ENCODE results near the gene SANBR.
"Not testable (repeated sequence)": the region's sequence is repeated elsewhere in the genome, so short reads cannot be mapped to it uniquely, and the experiment has no call there.

The SANBR gene

GRCh38 chr2:61065714-61066709, at the start of gene SANBR:
SANBR (plus strand) TSS chr2:61065871; CDS start chr2:61070351, 4,480 bp downstream.
- DNase-seq, result peak; percentile 31

DNA sequence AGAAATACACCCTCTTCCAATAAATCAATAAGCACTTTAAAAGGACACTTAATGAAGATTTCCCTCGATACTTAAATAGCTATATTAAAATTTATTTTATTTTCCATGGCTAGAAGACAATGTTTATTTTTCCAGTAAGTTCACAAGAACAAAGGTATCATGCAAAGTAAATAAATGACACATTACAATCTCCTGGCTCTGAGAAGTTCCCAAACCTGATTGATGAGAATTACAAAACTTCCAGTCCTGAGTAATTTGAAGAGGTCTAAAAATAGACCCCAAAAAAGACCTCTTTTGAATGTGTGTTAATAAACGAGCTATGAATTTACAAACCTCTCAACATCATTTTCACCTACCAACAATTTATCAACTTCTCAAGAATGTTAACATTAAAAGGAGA, 49.7 kb upstream of the SANBR start:
- DNase-seq, result no peak

- no peak for DNase-seq
Observed at GRCh38 chr2:61016392-61017002, 49.2 kb upstream of the SANBR start.

DNA sequence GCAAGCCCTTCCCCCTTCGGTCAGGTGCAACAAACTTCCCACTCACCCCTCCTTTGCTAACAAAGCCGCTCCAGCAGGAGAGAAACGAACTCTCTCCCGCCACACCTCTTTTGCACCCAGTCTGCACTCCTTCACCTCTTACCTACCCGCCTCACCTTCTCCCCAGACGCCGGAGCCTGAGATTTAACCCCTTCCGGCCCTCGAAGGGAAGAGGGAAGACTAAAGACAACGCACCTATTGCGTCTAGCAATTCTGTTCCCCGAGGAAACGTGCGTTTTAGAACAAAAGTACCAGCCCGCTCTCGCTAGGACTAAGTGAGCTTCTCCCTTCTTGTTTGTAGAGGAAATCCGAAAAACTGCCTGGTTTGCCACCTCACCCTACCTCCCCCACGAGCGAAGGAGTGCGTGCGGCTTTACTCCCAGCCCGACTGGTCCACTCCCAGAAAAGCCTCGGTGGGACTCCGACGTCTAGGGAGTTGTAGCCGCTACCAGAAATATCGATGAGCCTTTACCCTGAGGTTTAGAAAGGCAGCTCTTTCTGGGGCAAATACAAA, 48.6 kb upstream of the SANBR start:
- no peak for DNase-seq

DNA sequence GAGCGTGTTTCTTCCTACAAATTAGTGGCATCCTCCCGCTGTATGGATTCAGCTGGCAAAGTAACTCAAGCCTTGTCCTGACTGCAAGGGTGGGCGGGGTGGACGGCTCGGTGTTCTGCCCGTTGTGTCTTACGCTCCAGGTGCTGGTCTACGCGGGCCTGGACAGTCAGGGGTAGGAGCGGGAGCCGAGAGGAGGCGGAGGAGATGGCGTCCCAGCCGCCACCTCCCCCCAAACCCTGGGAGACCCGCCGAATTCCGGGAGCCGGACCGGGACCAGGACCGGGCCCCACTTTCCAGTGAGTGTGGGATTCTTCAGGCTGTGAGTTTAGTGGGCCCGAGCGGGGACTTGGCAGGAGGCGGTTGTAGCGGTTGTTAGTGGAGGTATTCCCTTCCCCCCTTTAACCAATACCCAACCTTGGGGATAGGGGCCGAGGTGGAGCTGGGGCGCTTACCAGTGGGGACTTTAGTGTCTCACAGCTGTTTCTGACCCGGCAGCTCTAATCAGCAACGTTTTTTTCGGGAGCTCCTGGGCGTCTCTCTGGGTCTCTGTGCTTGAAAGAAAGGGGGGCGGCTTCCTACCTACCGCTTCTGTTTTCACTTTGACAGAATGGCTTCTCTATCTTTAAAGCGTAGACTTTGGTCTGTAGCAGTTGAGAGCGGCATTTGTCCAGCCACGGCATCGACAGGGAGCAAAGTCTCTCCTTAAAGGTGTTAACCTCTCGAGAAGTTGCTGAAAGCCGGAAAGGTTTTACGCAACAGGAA, 47.9 kb upstream of the SANBR start, which contains the start of the genes PEX13 and PUS10:
Gene PEX13, plus strand, starts transcription at position 165 of the 762 bp plus-strand sequence. Its CDS starts 40 bp downstream, at position 205.
Gene PUS10, minus strand, starts transcription at position 700 of the 762 bp plus-strand sequence. CDS start 6,365 bp downstream, outside the sequence.
- DNase-seq, result no peak

- no peak for DNase-seq
Observed at GRCh38 chr2:61018318-61018755, 47.3 kb upstream of the SANBR start.

DNA sequence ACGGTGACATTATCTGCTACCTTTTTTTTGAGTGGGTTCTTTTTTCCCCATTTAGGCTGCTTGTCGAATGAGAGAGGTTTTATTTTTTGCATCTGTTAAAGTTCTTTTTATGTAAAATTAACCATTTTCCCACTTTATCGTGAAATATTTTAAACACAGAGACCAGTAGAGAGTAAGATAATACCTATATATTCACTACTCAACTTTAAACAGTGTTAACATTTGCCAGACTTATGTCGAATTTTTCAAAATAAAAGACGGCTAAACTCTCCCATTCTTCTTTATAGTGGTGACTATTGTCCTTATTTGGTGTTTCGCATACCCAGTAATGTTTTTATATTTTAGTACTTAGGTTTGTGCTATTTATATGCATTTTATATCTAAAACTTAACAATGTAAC, 46.9 kb upstream of the SANBR start:
- DNase-seq, result no peak

DNA sequence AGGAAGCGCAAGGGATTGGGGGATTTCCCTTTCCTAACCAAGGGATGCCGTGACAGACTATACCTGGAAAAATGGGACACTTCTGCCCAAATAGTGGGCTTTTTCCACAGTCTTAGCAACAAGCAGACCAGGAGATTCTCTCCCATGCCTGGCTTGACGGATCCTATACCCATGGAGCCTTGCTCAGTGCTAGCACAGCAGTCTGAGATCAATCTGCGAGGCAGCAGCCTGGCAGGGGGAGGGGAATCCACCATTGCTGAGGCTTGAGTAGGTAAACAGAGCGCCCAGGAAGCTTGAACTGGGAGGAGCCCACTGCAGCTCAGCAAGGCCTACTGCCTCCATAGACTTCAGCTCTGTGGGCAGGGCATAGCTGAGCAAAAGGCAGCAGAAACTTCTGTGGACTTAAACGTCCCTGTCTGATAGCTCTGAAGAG, 44.4 kb upstream of the SANBR start:
- no peak for DNase-seq

GRCh38 chr2:61023670-61024069, 42.0 kb upstream of the SANBR start:
- no peak for DNase-seq

GRCh38 chr2:61029533-61029932, 36.1 kb upstream of the SANBR start:
- no peak for DNase-seq

GRCh38 chr2:61034592-61034991, 31.1 kb upstream of the SANBR start:
- not testable (repeated sequence) for DNase-seq

DNA sequence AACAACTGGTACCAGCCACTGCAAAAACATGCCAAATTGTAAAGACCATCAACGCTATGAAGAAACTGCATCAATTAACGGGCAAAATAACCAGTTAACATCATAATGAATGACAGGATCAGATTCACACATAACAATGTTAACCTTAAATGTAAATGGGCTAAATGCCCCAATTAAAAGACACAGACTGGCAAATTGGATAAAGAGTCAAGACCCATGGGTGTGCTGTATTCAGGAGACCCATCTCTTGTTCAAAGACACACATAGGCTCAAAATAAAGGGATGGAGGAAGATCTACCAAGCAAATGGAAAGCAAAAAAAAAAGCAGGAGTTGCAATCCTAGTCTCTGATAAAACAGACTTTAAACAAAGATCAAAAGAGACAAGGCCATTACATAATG, 29.0 kb upstream of the SANBR start:
- not testable (repeated sequence) for DNase-seq

DNA sequence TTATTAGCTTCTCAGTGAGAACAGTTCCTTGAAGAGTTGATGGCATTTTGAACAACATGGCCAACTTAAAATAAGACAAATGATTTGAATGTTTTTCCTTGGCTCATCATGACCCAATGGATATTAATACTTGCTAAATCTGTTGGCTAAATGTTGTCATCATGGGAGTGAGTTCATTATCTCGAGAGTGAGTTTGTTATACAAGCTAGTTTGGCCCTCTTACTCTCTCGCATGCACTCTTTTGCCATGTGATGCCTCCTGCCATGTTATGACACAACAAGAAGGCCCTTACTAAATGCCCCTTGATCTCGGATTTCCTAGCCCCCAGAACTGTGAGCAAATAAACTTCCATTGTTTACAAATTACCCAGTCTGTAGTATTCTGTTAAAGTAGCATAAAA, 22.9 kb upstream of the SANBR start:
- no peak for DNase-seq

- DNase-seq, result no peak
Observed at GRCh38 chr2:61044636-61045035, 21.0 kb upstream of the SANBR start.

DNA sequence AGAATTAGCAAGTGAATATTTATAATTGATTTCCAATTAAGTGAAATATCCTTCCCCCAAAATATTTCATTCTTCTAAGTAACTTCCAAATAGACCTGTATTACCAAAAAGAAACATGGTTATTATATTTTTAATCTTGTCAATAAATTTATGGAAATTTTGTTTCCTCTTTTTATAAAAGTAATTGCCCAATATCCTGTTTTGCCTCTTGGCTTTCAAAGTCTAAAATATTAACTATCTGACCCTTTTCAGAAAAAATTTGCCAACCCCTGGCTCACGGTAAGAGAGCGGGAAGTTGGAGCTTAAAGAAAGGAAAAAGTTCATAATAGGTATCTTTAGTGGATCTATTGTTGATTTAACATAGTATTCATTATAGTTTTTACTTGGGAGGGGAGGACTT, 20.4 kb upstream of the SANBR start:
- DNase-seq, result no peak

DNA sequence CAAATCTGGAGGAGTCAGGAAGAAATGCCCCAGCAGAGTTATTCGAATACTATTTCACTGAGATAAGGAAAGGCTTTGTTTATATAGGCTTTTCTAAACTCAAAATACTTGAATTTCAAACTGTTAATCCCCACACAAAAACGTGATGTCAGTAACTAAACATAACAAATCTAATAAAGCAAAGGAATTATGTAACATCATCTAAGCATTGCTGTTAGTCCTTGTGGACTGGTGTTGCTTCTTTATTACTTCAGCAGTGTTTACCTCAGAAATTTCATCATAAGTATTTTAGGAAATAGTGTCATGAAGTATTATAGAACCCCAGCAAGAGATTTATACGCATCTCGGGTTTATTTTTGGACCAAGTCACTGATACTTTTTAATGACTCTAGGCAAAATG, 19.7 kb upstream of the SANBR start:
- DNase-seq, result no peak

DNA sequence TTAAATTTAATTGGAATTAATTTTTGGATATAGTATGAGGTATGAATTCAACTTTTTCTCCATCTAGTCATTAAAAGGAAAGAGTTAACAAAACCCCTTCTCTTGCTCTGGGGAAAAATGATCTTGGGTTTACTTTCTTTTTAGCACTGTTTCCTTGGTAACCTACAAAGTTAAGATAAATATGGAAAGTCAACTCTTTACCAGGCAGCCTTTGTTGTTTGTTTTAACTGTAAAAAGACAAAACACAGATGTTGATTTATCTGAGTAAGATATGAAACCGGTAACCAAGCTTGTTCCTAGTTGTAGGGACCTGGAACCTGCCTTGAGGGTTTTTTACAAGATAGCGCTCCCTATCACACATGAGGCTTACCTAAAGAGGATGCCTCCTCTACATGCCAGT, 10.1 kb upstream of the SANBR start:
- DNase-seq, result no peak

DNA sequence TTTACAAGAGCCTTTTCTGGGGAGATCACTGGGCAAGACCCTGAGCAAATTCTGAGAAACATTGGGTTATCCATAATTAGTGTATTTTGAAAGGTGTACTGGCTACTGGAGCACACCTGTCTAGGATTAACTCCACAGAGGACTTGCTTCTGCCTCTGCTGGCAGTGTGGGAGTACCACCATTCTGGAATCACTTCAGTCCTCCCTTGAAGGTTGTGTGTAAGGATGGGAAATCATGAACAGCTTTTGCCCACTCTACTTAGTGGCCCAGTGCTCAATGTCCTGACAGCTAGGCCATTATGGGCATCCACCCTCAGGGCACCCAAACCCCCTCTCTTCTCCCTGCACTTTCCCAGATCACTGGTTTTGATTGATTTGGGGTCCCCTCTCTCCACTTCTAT, 8.1 kb upstream of the SANBR start:
- DNase-seq, result no peak

DNA sequence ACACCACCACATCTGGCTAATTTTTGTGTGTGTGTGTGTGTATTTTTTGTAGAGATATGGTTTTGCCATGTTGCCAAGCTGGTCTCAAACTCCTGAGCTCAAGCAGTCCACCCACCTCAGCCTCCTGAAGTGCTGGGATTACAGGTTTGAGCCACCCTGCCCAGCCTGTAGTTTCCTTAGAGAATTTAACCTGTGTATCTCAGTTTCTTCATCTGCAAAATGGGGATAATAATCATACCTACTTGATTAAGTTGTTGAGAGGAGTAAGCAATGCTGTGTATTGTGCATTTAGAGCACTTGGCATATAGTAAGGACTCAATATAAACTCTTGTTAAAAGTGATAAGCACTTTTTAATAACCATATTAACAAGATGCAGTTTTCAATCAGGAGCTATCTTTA, 6.3 kb upstream of the SANBR start:
- no peak for DNase-seq

DNA sequence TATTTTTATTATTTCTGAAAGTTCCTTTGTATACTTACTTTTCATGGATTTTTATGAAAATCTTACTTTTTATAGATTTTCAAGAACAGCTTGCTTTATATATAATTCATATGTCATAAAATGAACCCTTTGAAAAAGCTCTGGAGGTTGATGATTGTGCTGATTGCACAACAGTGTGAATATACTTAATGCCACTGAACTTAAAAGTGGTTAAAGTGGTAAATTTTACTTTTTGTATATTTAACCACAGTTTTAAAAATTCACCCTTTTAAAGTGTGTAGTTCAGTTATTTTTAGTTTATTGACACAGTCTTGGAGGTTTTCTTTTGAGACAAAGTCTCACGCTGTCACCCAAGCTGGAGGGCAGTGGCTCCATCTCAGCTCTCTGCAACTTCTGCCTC, 8.4 kb downstream of the SANBR start:
- DNase-seq, result no peak

DNA sequence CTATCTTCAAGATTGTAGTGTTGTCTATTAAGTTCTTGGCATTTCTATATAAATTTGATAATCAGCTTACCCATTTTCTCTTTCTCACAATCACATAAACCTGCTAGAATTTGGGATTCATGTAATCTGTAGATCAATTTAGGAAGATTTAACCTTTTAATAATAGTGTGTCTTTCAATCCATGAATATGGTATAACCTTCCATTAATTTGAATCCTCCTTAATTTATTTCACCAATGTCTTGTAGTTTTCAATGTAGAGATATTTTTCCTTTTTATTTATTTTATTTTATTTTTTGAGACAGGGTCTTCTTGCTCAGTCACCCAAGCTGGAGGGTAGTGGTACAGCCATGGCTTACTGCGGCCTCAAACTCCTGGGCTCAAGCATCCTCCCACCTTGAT, 20.2 kb downstream of the SANBR start:
- DNase-seq, result no peak

DNA sequence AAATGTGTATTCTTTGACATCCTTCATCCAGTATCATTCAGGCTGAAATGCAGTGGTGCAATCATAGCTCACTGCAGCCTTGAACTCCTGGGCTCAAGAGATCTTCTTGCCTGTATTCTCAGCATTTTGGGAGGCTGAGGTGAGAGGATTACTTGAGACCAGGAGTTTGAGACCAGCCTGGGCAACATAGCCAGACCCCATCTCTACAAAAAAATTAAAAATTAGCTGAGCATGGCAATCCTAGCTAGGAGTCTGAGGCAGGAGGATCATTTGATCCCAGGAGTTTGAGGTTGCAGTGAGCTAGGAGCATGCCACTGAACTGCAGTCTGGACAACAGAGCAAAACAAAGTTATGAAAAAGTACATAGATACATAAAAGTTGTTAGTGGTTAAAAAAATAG, 24.1 kb downstream of the SANBR start:
- DNase-seq, result no peak

- DNase-seq, result no peak
Observed at GRCh38 chr2:61090386-61090921, 24.8 kb downstream of the SANBR start.
